Lung microvascular endothelial cell (primary cell): Measurements from ENCODE around the gene C19orf18. TPM values are rescaled to one million over a fixed set of nuclear protein-coding genes. Genes with fewer than 3 reads are reported as not detected.
"Not testable (repeated sequence)": the region's sequence is repeated elsewhere in the genome, so short reads cannot be mapped to it uniquely, and the experiment has no call there.

ENCODE experiments used
- DNase-seq, 2 donors: peaks; one replicate each; pipeline versions ENCODE4 v3.0.0 to v3.0.0-alpha.2; 2010; ENCODE audit warnings: low read depth in 2 of 2
- total RNA-seq: library from RNA; depleted of rRNA; stranded (reverse); fragments of >200 nt; gene quantifications from 2 replicates; pipeline ENCODE4 v1.2.1, GENCODE V29; 2014

C19orf18 gene
- total RNA-seq: not detected in 2 replicates

DNA sequence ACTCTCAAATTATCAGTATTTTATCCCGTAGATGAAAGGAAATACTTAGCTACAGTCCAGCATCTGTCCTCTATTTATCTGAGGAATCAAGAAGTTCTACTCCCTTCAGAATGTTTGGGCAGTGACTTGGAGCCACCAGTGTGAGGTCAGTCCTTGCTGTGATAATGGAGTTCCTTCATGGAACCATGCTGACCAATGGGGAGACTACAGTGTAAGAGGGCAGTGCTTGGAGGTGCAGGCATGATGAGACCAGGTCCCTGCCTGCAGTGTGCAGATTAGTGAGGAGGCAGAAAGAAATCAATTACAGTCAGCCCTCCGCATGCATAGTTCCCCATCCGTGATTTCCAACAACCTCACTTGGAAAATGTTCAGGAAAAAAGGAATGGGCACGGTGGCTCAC is at the start of gene C19orf18:
Gene C19orf18 (minus strand): TSS at position 101 of the 400 bp plus-strand sequence. CDS start 102 bp downstream, outside the sequence.
- DNase-seq: no peak

DNA sequence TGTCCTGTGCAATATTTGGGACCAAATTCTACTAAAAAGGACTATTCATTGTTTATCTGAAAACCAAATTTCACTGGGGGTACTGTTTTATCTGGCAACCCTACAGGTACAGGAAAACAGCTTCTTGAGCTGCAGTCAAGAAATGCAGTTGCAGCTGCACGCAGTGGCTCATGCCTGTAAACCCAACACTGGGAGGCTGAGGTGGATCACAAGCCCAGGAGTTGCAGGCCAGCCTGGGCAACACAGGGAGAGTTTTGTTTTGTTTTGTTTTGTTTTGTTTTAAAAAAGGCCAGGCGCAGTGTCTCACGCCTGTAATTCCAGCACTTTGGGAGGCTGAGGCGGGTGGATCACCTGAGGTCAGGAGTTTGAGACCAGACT is 47.9 kb upstream of the C19orf18 start:
- DNase-seq: no peak

DNA sequence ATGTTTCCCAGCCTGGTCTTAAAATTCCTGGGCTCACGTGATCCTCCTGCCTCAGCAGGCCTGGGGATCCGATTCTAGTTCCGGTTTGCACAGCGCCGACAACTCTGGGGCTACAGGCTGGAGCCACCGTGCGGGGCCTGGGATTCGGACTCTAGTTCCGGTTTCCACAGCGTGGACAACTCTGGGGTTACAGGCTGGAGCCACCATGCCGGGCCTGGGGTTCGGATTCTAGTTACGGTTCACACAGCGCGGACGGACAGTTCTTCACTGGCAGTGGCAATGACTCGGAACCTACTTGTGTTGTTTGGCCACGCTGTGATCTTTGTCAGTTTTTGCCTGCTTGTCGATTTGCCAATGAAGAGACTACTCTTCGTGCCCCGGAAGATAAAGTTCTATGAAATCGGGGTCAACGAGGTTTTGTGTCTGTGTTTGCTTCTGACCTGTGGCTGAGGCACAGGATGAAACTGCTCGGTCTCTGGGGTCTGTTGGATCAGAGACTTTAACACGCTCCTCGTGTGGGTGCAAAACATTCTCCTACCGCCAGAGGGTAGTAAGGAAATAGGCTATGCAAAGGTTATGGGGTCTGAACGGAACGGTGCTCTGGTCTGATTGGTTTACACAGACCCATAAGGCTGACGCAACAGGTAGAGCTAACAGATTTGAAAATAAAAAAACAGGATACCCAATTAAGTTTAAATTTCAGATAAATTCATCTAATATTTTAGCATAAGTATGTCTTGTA is 47.4 kb upstream of the C19orf18 start:
- peak; percentile 27 for DNase-seq

DNA sequence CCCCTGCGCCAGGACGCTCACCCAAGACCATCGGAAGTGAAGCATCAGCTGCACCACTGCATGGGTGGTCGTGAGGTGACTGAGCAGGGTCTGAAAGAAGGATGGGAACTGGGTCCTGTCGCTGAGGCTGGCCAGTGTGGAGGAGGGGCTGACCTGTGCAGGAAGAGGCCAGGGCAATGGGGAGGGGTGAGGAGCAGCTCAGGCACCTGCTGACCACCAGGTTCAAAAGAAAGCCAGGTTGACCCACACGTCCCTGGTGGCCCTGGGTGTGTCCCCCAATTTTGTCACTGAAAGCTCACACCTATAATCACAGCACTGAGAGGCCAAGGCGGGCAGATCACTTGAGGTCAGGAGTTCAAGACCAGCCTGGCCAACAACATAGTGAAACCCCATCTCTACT is 45.8 kb upstream of the C19orf18 start:
- no peak for DNase-seq

DNA sequence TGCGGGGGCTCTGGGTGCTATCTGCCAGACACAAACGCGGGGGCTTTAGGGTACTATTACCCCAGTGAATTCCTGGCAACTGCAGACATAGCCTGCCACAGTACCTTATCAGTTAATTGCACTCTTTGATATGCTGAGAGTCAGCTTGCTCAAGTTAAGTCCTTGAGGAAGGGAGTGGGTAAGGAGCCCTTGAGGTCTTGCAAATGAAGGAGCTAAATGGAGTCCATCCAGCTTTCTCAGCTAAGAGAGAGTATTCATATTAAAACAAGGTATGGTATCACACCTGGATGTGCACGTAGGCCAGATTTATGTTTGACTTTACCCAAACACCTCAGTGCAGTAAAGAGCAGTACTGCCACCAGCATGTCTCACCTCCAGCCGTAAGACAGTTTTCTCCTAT is 39.8 kb upstream of the C19orf18 start:
- DNase-seq: no peak

DNA sequence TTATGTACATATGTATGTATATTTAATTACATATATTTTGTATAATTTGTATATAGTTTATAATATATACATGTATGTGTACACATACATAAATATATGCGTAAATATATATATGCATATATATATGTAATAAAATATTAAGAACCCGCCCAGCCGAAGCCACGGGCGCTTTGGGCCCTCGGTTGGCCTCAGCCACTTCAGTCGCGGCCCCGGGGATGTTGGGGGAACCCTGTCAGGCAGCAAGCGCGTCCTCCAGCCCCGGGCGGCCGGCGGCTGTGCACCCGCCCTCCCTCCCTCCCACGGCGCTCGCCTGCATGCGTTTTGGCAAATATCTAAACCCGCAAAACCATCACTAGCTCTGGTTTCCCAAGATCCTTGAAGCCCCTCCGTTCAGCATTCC is 36.2 kb upstream of the C19orf18 start:
- no peak for DNase-seq

DNA sequence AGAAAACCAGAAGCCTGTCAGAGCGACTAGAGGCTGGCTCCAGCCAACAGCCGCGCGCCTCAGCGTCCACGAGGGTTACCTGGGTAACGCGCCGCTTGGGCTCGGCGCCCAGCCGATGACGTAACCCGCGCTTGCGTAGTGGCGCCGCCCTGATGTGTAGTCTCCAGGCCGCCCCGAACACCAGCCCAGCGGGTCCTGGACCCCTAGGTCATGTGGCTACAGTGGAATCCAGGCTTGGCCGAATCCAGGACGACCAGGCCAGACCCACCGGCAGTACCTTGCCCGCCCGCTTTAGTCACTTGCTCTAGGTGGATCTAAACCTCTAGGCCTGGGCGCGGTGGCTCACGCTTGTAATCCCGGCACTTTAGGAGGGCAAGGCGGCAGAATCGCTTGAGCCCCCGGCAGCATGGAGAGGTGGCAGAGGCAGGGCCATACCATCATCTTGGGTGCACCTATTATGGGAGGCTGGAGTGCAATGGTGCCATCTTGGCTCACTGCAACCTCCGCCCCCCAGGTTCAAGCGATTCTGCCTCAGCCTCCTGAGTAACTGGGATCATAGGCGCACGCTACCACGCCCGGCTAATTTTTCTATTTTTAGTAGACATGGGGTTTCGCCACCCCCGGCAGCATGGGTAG is 35.5 kb upstream of the C19orf18 start:
- peak; percentile 59 to 69 for DNase-seq

DNA sequence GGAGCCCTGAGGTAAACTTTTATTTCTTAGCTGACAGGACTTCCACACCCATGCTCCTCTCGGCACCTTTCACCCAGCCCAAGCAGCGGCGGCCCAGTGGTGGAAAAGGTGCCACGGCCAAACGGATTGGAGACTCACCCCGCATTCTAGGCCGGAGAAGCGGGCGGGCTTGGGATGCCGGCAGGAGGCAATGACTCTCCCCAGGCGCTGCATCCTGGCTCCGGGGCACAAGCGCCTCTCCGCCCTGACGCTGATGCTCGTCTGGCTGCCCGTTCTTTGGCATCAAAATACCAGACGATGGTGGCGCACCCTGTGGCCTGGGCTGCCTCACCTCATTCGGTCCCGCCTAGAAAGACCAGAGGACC is 34.9 kb upstream of the C19orf18 start:
- no peak for DNase-seq

DNA sequence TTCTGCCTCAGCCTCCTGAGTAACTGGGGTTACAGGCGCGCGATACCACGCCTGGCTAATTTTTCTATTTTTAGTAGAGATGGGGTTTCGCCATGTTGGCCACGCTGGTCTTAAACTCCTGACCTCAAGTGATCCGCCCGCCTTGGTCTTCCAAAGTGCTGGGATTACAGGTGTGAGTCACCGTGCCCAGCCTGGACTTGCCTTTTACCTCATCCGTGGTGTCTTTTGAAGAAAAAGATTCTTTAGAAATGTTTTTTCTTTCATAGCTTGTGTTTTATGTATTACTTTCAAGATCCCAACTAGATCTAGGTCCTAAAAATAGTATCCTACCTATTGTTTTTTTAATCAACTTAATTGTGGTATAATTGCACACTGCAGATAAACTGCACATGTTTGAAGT is 34.5 kb upstream of the C19orf18 start:
- DNase-seq: not testable (repeated sequence)

DNA sequence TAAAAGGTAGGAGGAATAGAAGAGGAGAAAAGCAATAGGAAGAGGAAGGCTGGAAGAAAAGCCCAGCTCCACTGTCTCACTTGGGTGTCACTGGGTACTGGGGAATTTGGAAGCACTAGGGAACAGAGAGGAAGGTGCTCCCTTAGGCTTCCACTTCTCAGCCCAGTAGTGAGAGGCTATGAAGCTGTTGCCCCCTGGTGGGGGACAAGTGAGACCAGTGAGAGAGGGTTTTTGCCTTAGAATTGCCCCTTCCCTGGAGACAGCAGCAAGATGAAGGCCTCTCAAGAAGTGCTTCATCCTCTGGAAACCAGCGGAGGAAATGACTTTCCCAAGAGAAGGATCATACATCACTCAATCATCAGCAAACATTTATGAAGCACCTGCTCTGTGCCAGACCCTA is 33.0 kb upstream of the C19orf18 start:
- DNase-seq: peak in 1 of 2 donors; percentile 6

DNA sequence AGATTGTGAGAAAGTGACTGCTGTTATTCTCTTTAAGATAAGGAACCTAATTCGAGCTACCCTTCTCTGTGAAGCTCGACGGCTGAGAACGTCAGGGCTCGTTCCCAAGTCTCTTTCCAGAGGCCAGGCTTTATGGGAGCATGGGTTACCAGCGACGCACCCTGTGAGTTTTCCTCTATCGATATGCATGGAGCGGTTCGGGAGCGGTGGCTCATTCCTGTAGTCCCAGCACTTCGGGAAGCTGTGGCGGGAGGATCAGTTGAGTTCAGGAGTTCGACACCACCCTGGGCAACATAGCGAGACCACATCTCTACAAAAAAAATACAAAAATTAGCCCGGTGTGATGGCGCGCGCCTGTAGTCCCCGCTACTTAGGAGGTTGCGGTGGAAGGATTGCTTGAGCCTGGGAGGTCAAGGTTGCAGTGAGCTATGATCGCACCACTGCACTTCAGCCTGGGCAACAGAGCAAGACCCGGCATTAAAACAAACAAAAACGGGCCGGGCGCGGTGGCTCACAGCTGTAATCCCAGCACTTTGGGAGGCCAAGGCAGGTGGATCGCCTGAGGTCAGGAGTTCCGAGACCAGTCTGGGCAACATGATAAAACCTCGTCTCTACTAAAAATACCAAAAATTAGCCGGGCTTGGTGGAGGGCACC is 29.0 kb upstream of the C19orf18 start:
- DNase-seq: no peak

DNA sequence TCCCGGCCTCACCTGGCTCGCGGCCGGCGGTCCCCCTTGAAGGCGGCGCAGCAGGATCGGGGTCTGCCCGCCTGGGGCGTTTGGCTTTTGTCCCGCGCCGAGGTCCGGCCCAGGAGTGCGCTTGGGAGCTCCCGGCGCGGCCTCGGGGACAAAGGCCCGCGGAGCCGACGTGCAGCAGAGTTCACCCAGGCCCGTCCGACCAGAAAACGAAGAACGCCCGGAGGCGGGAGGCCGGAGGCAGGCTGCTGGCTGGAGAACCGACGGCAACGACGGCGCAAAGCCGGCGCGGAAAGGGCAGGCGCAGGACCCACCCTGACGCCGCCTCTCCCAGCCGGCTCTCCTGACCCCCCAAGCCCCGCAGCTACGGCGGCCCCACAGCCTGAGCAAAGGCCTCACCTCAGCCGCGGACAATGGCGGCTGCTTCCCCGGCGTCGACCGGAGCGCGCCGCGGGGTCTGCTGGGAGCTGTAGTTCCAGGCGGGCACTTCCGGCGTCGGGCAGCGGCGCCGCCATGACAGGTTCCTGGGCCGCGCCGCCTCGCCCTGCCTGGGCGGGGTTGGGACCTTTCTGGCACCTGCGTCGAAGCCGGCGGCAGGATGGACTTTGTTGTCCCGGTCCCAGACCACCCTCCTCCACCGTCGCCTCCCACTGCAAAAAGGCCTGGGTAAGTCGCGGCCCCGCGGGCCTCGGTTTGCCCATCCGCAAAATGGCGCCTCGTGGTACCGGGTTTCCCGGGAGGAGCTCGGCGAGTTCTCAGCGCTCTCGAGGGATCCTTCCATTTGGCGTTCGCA is 28.2 kb upstream of the C19orf18 start, which contains the start of gene ZNF606:
Gene ZNF606 (minus strand): TSS at position 437 of the 790 bp plus-strand sequence. CDS start 1,501 bp downstream, outside the sequence.
- DNase-seq: peak; percentile 93 to 94

DNA sequence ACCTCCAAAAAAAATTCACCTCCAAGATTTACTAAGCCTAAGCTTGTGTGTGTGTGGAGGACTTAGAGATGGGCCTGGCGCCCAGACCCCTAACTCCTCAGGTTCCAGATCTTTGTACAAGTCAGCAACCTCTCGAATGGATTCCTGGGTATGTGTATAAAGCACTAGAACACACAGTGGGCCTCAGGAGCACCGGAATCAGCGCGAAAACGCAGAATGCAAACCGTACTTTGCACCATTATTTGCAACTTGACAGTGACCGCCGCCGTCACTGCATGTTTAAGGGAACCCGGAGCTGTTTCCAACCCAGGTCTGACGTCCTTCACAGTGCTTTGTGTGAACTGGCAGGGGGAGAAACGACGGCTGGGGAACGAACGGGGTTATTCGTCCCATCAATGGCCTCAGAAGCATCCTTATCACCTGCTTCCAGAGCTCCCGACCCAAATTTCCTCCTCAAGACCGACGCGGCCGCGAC is 27.6 kb upstream of the C19orf18 start:
- peak in 1 of 2 donors; percentile 51 for DNase-seq

DNA sequence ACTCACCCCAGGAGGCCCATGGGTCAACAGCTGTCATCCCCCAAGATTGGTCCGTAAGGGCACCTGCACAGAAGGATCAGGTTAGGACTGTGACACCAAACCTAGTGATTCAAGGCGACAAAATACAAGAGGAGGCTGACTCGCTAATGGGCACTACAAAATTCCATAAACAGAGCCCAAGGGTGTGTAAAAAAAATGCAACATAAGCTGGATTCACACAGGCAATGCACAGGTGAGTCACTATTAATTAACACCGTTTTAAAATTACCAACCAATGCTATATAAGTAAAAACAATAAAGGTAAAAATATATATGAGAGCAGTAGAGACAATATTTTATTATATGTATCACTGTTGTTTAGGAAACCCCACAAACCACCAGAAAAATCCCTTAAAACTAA is 26.3 kb upstream of the C19orf18 start:
- no peak for DNase-seq

DNA sequence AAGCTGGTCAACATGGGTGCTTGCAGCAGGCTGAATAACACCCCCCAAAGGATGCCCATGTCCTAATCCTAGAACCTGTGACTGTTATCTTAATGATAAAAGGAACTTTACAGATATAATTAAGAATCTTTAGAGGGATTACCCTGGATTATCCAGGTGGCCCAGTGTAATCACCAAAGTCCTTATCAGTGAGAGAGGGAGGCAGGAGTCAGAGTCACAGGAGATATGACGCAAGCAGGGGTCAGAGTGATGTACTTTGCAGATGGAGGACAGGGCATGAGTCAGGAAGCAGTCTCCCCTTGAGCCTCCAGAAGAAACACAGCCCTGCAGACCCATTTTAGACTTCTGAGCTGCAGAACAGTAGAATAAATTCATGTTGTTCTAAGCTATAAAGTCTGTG is 18.5 kb upstream of the C19orf18 start:
- DNase-seq: no peak

DNA sequence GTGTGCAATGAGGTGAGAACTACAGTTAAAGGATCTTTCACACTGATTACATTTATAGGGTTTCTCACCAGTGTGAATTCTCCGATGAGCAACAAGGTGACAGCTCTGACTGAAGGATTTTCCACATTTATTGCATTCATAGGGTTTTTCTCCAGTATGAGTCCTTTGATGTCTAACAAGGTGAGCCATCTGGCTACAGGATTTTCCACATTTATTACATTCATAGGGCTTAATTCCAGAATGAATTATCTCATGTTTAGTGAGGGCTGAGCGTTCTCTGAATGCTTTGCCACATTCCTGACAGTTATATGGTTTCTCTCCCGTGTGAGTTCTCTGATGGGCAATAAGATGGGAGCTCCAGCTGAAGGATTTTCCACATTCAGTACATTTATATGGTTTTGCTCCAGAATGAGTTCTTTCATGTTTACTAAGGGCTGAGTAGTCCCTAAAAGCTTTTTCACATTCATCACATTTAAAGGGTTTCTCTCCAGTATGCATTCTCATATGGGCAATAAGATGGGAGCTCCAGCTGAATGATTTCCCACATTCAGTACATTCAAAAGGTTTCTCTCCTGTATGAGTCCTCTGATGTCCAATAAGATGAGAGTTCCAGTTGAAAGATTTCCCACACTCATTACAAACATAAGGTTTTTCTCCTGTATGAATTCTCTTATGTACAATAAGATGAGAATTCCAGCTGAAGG is 4.4 kb upstream of the C19orf18 start:
- DNase-seq: peak in 1 of 2 donors; percentile 3

DNA sequence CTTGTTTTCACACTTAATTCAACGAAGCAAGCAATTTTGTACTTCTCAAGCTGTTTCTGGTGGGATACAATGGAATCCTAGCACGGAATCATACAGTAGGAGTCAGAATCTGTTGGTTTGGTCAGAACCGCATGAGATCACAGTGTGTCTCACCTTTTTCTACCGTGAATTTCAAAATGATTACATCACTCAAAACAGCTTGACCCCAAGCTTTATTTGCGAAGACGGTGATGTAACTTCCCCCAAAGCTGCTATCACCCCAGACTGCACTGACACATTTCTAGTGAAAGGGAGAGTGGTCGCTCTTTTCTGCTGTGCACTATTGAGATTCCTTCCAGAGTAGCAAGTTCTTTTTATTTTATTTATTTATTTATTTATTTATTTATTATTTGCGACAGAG is 9.6 kb downstream of the C19orf18 start:
- DNase-seq: no peak

DNA sequence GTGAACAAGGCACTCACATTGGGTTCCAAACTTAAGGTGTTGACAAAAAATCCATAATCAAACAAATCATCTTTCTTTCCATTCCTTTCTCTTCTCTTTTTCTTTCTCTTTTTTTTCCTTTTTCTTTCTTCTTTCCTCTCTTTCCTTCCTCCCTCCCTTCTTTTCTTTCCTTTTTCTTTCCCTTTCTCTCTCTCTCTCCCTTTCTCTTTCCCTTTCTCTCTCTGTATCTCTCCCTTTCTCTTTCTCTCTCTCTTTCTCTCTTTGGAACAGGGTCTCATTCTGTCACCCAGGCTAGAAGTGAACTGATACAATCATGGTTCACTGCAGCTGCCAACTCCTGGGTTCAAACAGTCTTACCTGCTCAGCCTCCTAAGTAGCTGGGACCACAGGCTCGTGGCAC is 12.5 kb downstream of the C19orf18 start:
- DNase-seq: no peak

DNA sequence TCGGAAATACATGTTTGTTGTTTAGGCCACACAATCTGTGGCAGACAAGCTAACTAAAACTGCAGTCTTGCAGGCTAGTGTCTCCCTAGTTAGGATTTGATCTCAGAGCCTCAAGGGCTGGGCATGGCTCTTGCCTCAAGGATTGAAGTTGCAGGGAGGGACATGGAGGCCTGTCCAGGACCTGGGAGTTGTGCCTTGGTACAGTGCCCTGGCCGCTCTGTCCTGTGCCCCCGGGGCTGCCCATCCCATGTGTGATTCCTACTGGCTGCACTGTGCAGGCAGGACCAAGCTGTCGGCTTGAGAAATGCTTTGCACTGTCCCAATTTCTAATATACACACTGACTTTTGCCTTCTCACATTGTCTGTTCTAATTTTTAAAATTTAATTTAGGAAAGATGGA is 19.3 kb downstream of the C19orf18 start:
- no peak for DNase-seq

DNA sequence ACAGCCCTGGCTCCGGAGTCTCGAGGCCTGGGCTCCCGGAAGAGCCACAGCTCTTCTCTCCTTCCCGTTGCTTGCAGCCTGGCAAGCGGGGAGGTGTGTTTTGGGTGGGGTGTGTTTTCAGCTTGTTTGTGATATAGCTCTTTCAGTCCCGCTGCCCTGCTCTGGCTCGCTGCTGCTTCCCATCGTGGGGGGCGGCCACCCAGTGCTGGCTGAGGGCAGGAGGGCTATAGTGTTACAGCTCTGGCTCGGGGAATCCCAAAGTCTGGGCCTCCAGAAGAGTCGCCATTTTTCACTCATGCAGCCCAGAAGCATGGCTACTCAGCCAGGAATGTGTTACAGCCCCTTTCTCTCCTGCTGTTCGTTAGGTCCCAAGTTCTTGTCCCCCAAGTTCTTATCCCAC is 24.6 kb downstream of the C19orf18 start:
- DNase-seq: no peak

DNA sequence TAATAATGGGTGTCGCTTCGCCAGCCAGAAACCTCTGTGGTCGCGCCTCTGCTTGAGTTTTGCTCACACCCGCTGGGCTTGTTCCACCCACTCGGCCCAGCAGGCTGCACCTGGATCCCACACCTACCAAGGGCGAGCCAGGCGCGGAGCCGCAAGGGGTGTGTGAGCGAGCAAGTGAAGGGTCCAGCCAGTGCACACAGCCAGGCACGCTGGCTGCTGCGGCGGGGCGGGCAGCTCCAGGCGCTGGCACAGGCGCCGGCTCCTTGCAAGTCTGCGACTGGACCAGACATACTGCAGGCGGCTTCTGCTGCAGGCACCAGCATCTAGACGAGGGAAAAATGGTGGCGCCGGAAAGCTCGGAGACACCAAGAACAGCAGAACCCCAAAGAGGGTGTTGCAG is 25.0 kb downstream of the C19orf18 start:
- no peak for DNase-seq
